CD4-positive, alpha-beta T cell treated with Interleukin-15 for 1 hour (primary cell): ENCODE results near the gene EIF4H.
"Not testable (repeated sequence)": the region's sequence is repeated elsewhere in the genome, so short reads cannot be mapped to it uniquely, and the experiment has no call there.

Experiments used
- DNase-seq: peaks from one replicate; pipeline ENCODE4 v3.0.0-alpha.2; 2020

The EIF4H gene

GRCh38 chr7:74202841-74203556 is 28.8 kb downstream of the EIF4H start:
- DNase-seq, result peak; percentile 36

GRCh38 chr7:74203956-74204618 is 29.9 kb downstream of the EIF4H start:
- no peak for DNase-seq

- not testable (repeated sequence) for DNase-seq
Measured at GRCh38 chr7:74206052-74206451, 31.9 kb downstream of the EIF4H start.

DNA sequence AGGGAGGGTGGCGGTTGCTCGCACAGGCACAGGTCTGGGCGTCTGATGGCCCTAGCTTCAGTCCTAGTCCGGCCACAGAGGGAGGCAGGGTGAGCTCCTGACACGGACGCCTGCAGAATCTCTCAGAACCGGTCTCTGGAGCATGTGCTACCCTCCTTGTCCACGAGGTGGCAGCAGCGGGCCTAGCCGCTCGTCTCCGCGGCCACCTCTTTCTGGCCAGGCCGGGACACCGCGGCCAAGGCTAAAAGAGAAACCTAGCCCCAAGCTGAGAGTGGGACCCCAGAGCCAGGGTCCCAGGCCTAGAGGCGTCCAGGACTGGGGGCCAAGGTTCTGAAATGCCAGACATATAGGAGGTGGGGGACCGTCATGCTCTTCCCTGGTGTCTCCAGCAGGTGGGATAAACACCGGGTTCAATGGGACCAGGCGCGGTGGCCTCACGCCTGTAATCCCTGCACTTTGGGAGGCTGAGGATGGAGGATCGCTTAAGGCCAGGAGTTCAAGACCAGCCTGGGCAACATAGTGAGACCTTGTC is 32.5 kb downstream of the EIF4H start:
- peak; percentile 74 for DNase-seq

DNA sequence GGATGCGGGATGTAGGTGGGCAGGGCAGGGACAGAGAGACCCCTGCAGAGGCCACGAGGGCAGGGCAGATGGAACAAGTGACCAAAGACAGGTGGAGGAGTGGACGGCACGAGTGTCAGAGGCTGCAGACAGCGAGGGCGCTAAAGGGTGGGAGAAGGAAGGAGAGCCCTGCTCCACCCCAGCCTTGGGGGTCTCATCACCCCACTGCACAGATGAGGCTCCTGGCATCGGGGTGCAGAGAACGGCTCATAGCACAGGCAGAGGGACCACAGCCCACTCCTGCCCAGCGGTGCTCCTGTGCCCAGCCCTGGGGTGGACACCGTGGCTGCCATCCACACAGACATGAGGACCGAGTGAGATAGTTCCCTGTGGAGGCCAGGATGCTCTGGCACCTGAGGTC is 33.4 kb downstream of the EIF4H start:
- DNase-seq, result no peak

- not testable (repeated sequence) for DNase-seq
Measured at GRCh38 chr7:74208241-74208640, 34.1 kb downstream of the EIF4H start.

DNA sequence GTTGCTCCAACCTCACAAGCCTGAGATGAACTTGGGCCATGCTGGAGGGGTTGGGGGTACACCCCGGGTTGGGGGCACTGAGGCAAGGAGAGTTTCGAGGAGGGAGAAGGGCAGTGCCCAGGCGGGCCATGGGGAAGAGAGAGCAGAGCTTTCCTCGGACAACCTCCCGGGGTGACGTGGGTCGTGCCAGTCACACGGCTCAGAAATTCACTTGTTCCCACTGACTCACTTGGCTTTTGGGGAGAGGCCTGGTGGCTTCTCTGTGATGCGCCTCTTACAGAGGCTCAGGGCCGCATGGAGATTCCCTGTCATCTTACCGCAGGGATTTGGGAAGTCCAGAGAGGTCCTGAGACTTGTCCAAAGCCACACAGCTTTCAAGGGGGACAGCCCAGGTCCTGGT is 38.5 kb downstream of the EIF4H start:
- DNase-seq, result no peak

DNA sequence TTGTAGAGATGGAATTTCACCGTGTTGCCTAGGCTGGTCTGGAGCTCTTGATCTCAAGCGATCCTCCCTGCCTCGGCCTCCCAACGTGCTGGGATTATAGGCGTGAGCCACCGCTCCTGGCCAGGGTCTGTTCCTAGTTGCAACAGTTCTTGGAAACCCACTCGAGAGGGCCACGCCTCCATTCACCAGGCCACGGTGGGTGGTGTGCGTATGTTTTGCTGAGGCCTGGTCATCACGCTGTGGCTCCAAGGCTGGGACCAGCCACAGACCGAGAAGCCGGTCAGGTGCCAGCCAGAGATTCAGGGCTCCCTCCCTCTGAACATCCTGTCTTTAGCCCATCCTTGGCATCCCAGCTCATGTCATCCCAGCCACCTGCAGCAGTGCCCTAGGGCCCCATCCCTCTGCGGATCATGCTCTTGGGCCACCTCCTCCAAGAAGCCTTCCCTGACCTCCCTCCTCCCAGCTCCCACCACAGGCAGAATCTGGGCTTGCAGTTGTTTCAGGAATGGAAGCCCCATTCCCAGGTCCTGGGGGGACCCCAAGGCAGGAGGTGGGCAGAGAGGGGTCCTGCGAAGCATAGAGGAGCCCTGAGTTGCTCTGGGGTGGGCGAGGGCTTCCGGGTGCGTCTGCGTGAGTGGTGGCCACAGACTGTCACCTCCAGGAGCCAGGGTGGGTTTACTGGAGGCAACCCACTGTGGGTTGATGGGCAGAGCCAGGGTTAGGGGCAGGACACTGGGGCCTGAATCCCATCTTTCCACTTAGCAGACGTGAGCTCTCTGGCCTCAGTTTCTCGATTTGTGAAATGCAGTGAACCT is 40.9 kb downstream of the EIF4H start:
- DNase-seq, result no peak

DNA sequence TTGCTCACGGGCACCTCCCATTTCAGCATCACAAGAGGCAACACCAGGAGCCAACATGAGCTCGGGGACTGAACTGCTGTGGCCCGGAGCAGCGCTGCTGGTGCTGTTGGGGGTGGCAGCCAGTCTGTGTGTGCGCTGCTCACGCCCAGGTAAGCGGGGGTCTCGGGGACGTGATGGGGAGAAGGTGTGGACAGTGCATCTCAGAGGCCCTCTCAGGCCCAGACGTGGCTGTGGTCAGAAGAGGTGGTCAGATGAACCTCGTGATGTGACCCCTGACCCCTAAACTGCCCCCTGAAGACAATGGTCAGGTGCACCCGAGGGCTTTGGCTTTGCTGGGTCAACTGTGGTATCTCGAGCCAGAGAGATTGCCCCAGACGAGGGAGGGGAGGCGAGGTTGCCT is 41.8 kb downstream of the EIF4H start:
- DNase-seq, result no peak

- DNase-seq, result no peak
Measured at GRCh38 chr7:74216361-74216761, 42.2 kb downstream of the EIF4H start.

GRCh38 chr7:74217455-74218342 is 43.5 kb downstream of the EIF4H start:
- DNase-seq, result peak; percentile 45

DNA sequence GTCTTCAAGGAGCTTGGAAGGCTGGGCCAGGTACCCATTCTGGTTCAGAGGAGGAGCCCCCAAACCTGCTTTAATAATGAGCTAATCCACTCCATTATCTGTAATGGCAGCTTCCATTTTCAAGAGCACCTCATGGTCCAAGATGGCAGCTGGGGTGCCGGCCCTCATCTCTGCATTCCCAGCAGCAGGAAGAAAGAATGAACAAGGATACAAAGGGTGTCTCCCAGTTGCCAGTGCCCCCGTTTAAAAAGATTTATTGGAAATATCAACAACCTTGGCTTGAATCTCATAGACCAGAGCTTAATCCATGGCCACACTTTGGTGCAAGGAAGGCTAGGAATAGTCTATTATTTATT is 44.2 kb downstream of the EIF4H start:
- no peak for DNase-seq

DNA sequence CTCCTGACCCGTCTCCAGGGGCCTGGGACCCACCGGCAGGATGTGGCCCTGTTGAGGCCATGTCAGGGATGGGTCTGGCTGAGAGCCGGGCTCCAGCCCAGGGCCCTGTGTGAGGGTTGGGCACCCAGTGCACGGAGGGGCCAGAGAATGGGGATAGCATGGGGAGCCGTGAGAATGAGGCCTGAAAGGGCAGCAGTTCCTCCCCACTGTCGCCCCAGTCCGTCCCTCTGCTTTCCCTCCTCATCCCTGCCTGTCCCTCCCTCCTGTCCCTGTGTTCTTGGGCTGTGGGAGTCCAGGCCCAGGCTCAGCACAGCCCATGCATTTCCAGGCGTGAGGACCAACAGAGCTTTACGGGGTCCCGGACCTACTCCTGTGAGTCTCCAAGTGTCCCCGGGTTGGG is 45.3 kb downstream of the EIF4H start:
- no peak for DNase-seq

DNA sequence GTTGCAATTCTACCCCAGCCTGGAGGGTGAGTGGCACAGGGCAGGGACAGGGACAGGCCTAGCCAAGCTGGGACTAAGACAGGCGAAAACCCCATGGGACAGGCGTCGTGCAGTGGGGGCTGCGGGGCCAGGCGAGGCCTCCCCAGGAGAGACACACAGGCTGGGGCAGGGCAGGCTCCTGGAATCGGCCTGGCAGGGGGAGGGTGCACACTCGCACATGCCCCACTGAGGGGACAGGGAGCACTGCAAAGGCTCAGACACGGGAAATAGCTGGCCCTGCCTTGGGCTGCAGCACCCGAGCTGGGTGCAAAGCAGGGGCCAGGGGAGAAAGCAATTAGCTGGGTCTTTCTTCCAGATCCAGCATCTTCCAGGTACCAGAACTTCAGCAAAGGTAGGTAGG is 46.1 kb downstream of the EIF4H start:
- DNase-seq, result no peak

- DNase-seq, result no peak
Measured at GRCh38 chr7:74221713-74222112, 47.6 kb downstream of the EIF4H start.

- no peak for DNase-seq
Measured at GRCh38 chr7:74222851-74223710, 48.9 kb downstream of the EIF4H start.

DNA sequence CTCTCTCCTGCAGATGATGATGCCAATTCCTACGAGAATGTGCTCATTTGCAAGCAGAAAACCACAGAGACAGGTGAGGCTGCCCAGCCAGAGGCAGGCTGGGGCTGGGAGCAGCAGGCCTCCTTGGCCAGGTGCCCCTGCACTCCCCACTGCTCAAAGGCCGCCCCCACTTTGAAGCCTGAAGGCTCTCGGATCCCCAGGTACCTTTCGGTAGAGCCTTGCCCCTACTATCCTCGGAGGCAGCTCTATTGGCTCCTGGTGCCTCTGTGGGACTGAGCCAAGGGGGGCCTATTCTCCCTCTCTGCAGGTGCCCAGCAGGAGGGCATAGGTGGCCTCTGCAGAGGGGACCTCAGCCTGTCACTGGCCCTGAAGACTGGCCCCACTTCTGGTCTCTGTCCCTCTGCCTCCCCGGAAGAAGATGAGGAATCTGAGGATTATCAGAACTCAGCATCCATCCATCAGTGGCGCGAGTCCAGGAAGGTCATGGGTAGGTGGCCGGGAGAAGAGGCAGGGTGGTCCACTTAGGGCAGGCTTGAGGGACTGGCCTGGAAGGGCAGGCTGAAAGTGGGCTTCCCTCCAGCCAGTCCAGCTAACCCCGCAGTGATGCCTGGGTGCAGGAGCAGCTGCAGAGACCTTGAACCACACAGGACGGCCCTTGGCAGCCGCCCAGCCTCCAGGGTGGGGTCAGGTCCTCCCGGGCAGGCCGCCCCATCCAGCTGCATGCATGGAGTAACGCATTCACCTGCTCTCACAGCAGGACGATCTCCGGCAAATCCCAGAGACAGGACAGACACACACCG is 49.8 kb downstream of the EIF4H start:
- DNase-seq, result no peak

DNA sequence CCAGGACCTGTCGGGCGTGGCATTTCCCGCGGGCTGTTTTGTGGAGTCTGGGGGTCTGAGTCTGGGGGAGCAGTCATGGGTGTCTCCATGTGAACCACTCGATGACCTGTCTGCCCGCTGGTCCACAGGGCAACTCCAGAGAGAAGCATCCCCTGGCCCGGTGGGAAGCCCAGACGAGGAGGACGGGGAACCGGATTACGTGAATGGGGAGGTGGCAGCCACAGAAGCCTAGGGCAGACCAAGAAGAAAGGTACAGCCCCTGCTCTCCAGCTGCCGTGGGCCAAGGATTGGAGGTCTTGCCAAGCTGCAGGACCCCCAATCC is 50.3 kb downstream of the EIF4H start:
- no peak for DNase-seq

GRCh38 chr7:74224907-74225306 is 50.8 kb downstream of the EIF4H start:
- DNase-seq, result not testable (repeated sequence)

GRCh38 chr7:74225400-74225799 is 51.2 kb downstream of the EIF4H start:
- no peak for DNase-seq

DNA sequence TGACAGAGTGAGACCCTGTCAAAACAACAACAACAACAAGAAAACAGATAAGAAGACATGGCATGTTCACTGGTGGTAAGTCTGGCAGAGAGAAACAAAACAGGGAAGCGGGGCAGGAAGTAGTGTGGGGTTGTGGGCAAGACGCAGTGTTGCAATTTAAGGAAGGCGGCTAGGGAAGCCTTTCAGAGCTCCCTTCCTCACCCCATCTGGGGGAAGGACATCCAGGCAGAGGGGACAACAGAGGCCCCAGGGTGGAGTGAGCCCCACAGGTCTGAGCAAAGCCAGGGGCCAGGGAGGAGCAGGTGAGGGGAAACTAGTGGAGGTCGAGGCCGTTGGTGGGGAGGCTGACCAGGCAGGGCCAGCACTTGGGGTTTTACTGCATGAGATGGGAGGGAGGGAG is 52.5 kb downstream of the EIF4H start:
- DNase-seq, result peak; percentile 42
